A673 (cell line): Measurements from ENCODE around the gene RBSN. TPM values are rescaled to one million over a fixed set of nuclear protein-coding genes. Genes with fewer than 3 reads are reported as not detected.

ENCODE experiments used
- BruUV-seq: library from RNA; stranded (reverse); fragments of 400-500 nt; replicated peaks from 2 replicates; lab custom pipeline; 2021; lab: Mats Ljungman, UMichigan
- CTCF ChIA-PET: fragments of 300-600 bp; sonication (Branson Sonifier 250); formaldehyde crosslinking; loops from one replicate; lab custom pipeline; 2022; ENCODE audit warnings: antibody characterized with exemption; lab: Charles Lee
- POLR2A ChIA-PET: fragments of 300-600 bp; sonication (Branson Sonifier 250); formaldehyde crosslinking; loops from one replicate; lab custom pipeline; 2022; ENCODE audit warnings: antibody characterized with exemption; ENCODE audit not compliant: low non-redundant PET; lab: Charles Lee
- DNase-seq: peaks from one replicate; pipeline ENCODE4 v3.0.0-alpha.2; 2015; ENCODE audit warnings: low spot score
- H3K27ac ChIP-seq: fragments of 200-600 bp; sonication (generic); 2 replicates; pipeline ENCODE4 v1.5.1; 2016; ENCODE audit warnings: mixed run types, low read depth, mild to moderate bottlenecking, mixed read lengths, antibody characterized with exemption, low read length; ENCODE audit not compliant: poor library complexity, severe bottlenecking
- H3K27me3 ChIP-seq: fragments of 200-600 bp; sonication (generic); replicated peaks from 2 replicates; pipeline ENCODE4 v1.6.1; 2017; ENCODE audit warnings: mixed run types, low read depth, mild to moderate bottlenecking, mixed read lengths, antibody characterized with exemption, low read length; ENCODE audit not compliant: insufficient read depth, poor library complexity
- H3K36me3 ChIP-seq: fragments of 200-600 bp; sonication (generic); 2 replicates; pipeline ENCODE4 v1.6.1; 2016; ENCODE audit warnings: mixed run types, mild to moderate bottlenecking, mixed read lengths, antibody characterized with exemption, low read length; ENCODE audit not compliant: insufficient read depth, poor library complexity, severe bottlenecking
- H3K4me1 ChIP-seq: fragments of 200-600 bp; sonication (generic); 2 replicates; pipeline ENCODE4 v1.6.1; 2017; ENCODE audit warnings: mixed run types, mild to moderate bottlenecking, mixed read lengths, antibody characterized with exemption, low read length; ENCODE audit not compliant: insufficient read depth, poor library complexity, severe bottlenecking
- H3K4me3 ChIP-seq: fragments of 200-600 bp; sonication (generic); 2 replicates; pipeline ENCODE4 v1.5.1; 2016; ENCODE audit warnings: low read depth, mixed run types, mild to moderate bottlenecking, mixed read lengths, low read length; ENCODE audit not compliant: poor library complexity, severe bottlenecking
- H3K9me3 ChIP-seq: fragments of 200-600 bp; sonication (generic); 2 replicates; pipeline ENCODE4 v1.6.1; 2016; ENCODE audit warnings: mixed run types, low read depth, mild to moderate bottlenecking, mixed read lengths, antibody characterized with exemption, low read length; ENCODE audit not compliant: poor library complexity, severe bottlenecking
- CTCF ChIP-seq: fragments of 300-800, 200-600 bp; sonication (generic); conservative IDR thresholded peaks from 2 replicates; pipeline ENCODE4 v1.5.1; 2017; ENCODE audit warnings: low read depth, mild to moderate bottlenecking, antibody characterized with exemption, low read length, moderate library complexity, mixed read lengths
- EZH2 ChIP-seq: fragments of 200-600 bp; sonication (generic); IDR thresholded peaks from 2 replicates; pipeline ENCODE4 v1.6.1; 2017; ENCODE audit warnings: borderline replicate concordance, low read depth, mild to moderate bottlenecking, mixed read lengths, antibody characterized with exemption, low read length; ENCODE audit not compliant: poor library complexity, severe bottlenecking
- intact Hi-C: fragments of 100-400 bp; cut with micrococcal nuclease; formaldehyde crosslinking; loops from one replicate; pipeline ENCODE4 v1.10.0; 2022; ENCODE audit not compliant: unreplicated experiment
- total RNA-seq: library from RNA; stranded (reverse); gene quantifications from 2 replicates; pipeline ENCODE4 v1.2.3, GENCODE V29; 2021

Gene RBSN
- total RNA-seq, 1 experiment from 2014 or later: 31.2 TPM

DNA sequence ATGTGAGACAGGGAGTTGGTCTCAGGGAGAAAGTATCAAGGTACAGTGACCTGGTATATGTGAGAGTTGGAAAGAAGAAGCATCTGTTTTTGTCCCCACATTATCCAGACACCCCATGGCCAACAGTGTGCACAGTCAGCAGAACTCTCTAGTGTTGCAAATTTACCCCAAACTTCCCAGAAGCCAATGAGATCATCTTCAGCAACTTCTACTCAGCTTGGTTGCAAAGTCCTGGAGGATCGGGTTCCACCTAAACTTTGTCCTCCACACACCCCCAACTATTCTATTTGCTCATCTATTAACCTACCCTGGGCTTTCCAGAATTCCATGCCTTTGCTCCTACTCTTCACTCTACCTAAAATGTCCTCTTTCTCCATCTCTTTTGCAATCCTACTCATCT, 15.7 kb downstream of the RBSN start:
- CTCF ChIA-PET: no interaction called here
- no peaks in the 10 kb centered on the region for H3K4me1 ChIP-seq

DNA sequence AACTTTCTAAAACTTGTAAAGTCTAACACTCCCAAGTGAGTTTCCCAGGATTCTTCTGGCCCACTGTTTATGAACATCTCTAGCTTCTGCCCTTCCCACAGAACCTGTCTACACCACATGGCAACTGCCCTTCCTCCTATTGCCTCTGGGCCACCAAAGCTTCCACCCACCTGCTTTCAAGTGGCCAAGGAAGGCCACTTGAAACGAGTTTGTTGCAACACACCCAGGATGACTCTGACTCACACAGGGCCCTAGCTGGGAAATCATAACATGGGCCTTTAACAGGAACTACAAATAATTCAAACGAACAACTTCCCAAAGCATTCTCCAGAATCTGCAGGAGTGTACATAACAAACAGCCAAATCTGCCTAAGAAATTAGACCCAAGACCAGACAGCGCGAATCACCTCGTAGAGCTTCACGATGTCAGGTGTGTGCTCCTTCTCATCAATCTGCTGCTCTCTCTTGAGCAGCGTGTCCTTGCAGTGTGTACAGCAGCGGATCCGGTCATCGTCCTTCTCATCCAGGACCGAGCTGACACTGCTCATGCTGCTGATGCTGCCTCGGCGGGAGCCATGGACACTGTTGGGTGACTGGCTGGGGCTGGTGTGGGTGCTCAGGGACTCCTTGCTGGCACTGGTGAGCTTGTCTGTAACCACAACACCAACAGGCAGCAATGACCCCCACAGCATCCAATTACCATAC, 16.8 kb downstream of the RBSN start:
- intact Hi-C loops: no loop called here
- H3K27me3 ChIP-seq: no peaks in the 10 kb centered on the region
- no peaks in the 10 kb centered on the region for H3K4me1 ChIP-seq
- no peak for DNase-seq
- no peak overlapping the region for H3K27ac ChIP-seq
- H3K4me3 ChIP-seq: no peak overlapping the region
- H3K36me3 ChIP-seq: peaks cover 75% of the 10 kb centered on the region
- H3K9me3 ChIP-seq: no peaks in the 10 kb centered on the region
- POLR2A ChIA-PET: no interaction called here
- no peak for TF ChIP-seq EZH2
- no peak for TF ChIP-seq CTCF
- no TSS peak for BruUV-seq
- CTCF ChIA-PET: no interaction called here

More for the DNA sequence above, 15.7 kb downstream of the RBSN start:
- intact Hi-C loops: no loop called here
- Histone ChIP-seq H3K36me3 (peaks cover 67% of the 10 kb centered on the region), H3K9me3 (no peaks in the 10 kb centered on the region), H3K27ac (no peak overlapping the region), H3K27me3 (no peaks in the 10 kb centered on the region), H3K4me3 (no peak overlapping the region)
- POLR2A ChIA-PET: no interaction called here
- no TSS peak for BruUV-seq
- TF ChIP-seq CTCF: no peak
- DNase-seq: no peak

DNA sequence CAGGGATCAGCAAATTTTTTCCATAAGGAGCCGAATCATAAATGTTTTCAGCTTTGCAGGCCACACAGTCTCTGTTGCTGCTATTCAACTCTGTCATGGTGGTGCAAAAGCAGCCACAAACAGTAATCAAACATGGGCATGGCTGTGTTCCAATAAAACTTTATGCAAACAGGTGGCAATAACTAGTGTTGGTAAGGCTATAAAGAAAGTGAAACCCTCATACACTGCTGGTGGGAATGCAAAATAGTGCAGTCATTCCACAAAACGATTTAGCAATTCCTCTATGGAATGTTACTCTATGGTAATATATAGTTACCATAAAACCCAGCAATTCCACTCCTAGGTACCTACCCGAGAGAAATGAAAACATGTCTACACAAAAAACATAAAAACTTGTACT, 19.9 kb downstream of the RBSN start:
- no peak overlapping the region for H3K27ac ChIP-seq
- BruUV-seq: no TSS peak
- no peaks in the 10 kb centered on the region for H3K27me3 ChIP-seq
- DNase-seq: no peak
- POLR2A ChIA-PET: no interaction called here
- no peak for TF ChIP-seq EZH2
- TF ChIP-seq CTCF: no peak
- intact Hi-C loops: no loop called here
- no peaks in the 10 kb centered on the region for H3K9me3 ChIP-seq
- H3K36me3 ChIP-seq: peaks cover 88% of the 10 kb centered on the region
- no peak overlapping the region for H3K4me3 ChIP-seq
- no peaks in the 10 kb centered on the region for H3K4me1 ChIP-seq
- CTCF ChIA-PET: no interaction called here
